GM20431 (cell line): Measurements from ENCODE around the gene ATP5PB.

Source experiments
- in situ Hi-C: fragments of 300-500 bp; cut with MseI, MboI; formaldehyde crosslinking; loops from one replicate; pipeline ENCODE4 v1.15.0; 2020; ENCODE audit warnings: low sequenced_read_pairs; ENCODE audit not compliant: unreplicated experiment

Gene ATP5PB

DNA sequence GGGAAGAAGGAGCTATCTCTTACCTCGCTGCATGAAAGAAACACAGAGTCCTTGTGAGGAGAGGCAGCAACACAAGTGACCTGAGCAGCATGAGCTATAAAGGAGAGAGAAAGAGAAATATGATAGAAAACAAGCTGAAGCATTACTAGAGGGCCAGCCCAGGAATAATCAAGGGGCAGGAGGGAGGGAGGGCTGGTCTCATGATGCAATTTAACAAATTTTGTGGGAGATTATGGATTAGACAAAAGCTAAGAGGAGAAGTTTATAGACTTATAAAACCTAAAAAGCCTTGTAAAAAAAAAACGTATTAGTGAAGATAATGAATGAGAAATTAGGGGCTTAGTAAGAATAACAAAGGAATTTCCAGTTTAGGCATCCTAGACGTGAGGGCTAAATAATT lies 5.2 kb upstream of the ATP5PB start:
- in situ Hi-C loops = no loop called here

DNA sequence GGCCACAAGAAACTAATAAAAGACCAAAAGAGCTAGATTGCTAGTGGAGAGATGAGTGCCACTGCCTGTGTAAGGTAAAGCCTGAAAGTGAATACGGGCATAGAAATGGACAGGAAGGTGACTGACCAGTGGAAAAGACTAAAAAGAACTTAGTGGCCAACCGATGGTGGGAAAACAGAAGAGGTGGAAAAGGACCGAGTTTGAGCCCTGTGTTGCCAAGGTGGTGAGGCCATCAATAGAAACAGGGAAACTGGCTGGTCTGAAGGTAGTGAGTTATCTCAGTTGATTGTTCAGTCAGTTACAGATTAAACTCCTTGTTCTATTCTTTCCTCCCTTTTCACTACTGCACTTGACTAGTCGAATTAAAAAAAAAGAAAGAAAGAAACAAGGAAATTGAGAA lies 2.7 kb upstream of the ATP5PB start:
- in situ Hi-C loops = no loop called here

DNA sequence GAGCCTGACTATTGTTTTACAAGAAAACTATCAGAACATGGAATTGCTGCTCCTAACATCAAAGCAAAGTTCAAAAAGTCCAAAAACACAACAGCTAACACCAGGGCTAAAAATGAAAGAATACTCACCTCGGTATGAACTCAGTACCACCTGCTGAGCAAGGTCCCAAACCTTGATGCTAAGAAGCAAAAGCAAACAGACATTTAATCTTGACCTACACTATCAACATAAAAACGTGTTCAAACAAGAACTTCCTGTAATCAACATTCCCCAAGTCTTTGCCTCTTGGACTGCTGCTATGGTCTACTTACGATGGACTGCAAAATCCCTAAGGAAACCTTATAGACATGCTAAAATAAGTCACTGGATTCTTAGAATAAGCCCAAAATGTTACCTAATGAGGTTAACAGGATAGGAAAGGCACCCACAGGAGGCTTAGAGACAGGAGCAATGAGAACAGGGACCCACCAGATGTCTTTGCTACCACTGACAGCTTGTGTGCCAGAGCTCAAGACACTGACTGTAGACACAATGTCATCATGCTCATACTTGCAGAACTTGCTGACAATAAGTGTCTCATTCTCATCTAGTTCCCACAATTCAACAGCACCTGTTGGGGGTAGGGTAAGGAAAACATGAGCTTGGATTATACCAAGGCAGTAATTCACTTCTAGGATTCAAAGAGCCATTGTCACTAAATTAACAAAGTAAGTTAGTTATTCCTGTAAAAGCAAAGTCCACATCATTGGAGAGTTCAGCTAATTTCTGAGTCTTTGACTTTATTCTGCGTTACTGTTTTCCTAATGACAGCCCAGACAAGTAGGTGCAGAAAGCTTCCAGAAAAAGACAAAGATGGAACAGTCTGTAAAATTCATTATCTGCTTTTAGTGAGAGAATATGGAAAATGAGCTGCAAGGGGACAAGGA lies 2.0 kb upstream of the ATP5PB start:
- in situ Hi-C loops = no loop called here

DNA sequence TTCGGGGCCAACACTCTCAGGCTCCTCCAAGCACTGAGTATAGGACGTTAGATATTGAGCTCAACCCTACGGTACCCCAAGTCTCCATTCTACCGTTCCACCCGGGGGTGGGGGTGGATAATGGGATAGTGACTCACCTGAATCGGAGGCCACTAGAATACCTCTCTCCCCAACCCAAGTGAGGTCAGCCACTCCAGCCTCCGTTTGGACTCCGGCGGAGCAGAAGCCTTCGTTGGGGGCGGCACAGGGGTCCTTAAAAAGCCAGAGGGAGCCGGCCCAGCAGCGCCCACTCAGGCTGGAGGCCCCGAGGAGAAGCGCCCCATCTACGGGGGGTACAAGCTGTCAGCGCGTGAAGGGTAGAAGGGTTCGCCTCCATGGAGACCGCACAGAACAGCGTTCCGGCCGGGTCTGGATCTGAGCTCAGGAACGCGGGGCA lies 764 bp upstream of the ATP5PB start:
- in situ Hi-C loops = no loop called here

DNA sequence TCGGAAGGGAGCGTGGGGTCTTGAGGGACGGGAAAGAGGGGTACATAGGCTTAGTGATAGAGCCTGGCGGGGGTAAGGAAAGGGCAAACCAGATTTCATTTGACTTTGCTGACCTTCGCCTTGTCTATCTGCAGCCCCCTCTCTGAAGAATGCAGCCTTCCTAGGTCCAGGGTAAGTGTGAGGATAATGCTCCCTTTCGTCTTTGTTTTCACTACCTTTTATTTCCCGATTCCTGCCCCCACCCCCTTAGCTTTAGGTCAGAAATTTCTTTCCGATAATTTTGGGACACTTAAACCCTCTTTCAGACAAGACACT lies 396 bp downstream of the ATP5PB start:
- in situ Hi-C loops = no loop called here

DNA sequence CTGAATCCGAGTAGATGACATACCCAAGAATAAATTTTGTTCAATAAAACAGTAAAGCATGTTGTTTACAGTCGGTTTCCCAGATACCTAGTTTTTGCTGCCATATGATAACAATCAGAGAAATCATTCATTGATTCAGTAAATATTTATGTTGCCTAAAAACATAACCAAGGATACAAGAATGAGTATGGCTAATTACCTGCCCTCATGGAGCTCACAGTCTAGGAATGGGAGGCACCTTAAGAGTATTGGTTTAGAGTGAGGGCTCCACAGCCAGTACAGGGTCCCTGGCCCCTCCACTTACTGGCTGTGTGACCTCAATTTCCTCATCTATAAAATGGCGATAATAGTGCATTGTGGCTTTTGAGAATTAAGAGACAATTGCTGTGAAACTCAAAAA lies 921 bp downstream of the ATP5PB start:
- in situ Hi-C loops = no loop called here

DNA sequence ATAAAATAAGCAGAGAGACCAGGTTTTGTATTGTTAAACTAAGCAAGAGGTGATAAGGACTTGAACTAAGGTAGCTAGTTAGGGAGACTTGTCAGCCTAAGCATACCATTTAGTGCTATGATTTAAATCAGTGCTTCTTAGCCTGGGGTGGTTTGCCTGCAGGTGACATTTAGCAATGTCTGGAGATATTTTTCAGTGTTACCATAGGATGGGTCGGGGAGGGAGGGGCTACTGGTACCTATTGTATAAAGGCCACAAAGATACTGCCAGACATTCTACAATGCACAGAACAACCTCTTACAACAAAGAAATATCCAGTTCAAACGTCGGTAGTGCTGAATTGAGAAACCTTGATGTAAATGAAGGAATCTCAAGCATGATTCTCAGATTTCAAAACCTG lies 3.3 kb downstream of the ATP5PB start:
- in situ Hi-C loops = no loop called here

DNA sequence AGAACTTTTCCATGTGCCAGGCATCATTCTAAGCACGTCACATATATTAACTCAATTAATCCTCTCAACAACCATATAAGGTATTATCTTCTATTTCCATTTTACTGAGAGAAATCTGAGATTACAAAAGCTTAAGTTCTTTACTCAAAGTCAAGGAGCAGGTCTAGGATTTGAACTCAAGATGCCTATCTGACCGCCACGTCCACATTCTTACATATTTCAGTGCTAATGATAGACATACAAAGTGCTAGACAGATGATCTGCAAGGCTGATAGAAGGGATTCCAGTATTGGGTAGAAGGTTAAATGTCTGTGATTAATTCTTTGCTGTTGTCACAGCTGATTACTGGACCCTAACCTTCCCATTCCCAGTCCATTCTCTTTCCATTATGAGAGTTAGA lies 4.4 kb downstream of the ATP5PB start:
- in situ Hi-C loops = no loop called here

DNA sequence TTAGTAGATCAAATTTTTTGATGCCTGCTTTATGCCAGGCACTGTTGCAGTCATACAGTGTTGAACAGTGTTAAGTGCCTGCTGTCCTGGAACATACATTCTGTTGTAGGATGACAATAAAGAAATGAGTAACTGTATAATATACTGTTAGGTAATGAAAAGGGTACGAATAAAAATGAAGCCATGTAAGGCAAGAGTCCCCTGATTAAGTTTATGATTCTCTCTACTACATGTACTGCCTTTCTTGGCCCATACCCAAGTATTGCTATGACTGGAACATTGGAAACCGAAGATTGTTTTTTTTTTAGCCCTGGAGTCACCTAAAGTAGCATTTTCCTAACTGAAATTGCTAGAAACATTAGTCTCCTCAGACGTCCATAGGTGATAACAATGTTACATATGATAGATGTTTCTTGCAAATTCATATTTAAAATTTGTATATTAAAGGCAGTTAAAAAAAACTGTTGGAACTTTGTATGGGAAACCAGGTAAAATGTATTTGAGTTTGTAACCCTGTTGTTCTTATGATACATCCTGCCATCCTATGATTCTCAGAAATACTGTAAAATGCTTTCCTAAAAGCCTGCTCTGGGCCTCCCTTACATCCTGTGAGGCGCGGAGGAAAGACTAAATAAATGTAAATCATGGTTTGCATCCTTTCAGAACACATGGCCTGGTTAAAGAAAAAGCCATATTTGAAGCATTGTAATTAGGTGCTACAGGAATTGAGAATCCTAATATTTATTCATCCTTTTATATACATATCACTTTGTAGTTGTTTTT lies 5.8 kb downstream of the ATP5PB start:
- in situ Hi-C loops = no loop called here

DNA sequence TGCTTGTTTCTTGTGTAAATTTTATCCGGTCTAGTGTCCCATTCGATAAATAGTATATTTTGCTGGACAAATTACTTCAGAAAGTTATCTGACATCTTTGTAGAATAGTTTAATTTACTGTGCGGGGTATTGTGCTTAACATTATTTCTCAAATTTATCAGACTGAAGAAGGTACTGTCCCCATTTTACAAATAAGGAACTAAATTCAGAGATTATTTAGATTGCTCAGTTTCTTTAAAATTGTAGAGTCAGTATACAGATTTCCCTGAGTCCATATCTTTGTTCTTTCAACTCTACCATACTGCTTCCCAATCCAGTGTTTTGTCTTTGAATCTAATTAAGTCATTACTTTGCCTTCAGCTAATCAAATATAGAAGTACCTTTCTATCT lies 6.4 kb downstream of the ATP5PB start:
- in situ Hi-C loops = no loop called here

DNA sequence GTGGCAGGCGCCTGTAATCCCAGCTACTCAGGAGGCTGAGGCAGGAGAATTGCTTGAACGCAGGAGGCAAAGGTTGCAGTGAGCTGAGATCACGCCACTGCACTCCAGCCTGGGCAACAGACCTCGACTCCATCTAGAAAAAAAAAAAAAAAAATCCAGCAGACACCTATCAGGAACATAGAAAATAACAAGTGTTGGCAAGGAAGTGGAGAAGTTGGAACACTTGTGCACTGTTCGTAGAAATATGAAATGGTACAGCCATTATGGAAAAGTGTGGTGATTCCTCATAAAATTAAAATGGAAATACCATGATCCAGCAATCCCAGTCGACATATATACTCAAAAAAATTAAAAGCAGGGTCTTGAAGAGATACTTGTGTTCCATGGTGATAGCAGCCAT lies 12.5 kb downstream of the ATP5PB start:
- in situ Hi-C loops = no loop called here

DNA sequence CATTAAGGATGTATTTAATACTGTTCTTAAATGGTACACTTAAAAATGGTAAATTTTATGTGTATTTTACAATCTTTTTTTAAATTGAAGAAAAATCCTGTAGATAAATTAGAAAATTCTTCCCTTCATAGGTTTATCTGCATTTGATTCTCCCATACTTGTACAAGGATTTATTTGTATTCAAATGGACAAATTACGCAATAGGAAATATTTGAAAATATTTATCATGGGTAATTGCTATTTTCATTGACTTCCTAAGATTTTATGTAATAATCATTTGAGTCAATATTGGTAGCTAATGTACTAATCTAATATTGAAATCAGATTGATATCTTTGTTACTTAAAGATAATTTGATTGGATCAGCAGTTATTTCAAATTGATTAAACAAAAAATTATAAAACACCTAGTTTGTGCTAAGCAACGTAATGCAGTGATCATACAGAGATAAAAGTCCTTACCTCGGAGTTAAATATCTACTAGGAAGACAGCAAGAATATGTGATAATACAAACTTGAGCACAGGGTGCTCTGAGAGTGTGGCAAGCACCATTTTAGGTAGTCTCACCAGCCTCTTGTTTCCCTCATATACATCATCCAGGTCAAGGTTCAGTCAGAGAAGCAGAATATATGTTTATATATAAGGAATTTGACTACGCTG lies 13.2 kb downstream of the ATP5PB start:
- in situ Hi-C loops = no loop called here

DNA sequence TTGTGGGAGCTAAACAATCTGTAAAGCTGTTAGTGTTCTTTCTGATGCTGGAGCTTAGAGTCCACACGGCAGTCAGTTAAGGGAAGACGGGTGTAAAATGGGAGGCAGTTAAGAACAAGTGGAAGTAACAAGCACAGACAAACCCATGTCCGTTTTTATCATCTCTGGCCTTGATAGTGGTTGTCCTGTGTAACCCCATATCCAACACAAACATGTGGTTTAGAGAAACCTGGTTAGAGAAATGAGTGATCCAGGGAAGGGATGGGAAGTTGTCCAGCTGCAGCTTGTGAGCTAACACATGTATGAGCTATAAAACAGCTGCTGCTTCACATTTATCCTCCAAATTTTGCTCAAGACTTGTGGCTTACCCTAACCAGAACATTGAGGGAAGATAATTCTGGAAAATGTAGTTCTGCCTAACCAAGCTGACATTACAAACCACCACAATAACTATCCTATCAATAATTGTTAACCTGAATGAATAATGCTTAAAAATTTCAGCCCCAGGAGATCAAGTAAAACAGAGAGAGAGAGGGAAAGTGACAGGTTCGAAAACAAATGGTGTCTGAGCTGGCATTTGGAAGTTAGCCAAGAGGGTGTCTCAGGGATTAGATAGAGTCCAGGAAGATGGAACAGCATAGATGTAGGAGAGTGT lies 13.9 kb downstream of the ATP5PB start:
- in situ Hi-C loops = no loop called here

DNA sequence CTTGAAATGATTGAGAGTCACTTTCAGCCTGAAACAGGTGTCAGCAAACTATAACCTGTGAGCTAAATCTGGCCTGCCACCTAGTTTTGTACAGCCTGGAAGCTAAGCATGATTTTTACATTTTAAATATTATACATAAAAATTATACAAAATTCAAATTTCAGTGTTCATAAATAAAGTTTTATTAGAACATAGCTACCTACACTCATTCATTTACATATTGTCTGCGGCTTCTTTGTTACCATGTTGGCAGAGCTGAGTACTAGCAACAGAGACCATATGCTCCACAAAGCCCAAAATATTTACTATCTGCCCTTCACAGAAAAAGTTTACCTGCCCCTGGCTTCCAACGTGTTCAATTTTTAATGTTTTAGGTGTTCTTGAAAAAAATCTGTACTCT lies 16.5 kb downstream of the ATP5PB start:
- in situ Hi-C loops = no loop called here

DNA sequence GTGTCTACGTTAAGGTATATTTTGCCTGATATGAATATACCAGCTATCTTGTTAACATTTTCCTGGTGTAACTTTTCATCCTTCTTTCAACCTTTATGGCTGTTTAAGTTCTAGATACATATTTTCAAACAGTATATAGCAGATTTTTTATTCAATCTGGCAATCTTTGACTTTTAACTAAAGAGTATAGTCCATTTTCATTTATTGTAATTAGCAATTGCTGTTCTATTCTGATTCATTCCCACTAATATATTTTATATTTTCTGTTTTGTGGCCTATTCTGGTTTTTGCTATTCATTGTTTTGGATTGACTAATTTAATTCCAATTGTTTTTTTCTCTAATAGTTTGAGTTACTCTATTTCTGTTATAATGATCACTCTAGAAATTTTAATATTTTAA lies 17.2 kb downstream of the ATP5PB start:
- in situ Hi-C loops = no loop called here

DNA sequence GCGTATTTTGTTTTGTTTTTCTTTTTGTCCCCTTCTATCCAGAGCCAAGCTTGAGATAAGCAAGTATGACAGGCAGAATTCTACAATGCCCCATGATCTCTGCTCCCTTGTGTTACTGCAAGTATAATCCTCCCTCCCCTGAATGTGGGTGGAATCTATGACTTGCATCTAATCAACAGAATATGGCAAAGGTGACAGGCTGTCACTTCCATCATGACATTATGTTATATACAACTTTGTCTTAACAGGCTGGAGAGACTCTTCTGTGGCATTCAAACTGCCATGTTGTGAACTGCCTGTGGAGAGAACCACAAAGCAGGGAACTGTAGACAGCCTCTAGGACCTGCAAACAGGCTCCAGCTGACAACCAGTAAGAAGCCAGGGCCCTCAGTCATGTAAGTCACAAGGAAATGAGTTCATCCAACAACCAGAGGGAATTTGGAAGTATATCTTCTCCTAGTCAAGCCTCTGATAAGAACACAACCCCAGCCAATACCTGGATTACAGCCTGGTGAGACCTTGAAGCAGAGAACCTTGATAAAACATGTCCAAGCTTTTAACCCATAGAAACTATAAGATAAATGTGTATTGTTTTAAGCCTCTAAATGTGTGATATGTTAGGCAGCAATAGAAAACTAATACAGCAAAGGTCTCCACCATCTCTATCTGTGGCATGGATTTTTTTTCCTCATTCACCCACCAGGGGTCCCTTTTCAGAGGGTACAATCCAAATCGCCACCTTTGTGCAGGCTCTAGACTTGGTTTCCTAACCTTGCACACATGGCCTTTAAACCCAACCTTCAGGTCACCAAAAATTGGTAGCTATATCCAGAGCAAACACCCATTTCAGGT lies 18.8 kb downstream of the ATP5PB start:
- in situ Hi-C loops = no loop called here

DNA sequence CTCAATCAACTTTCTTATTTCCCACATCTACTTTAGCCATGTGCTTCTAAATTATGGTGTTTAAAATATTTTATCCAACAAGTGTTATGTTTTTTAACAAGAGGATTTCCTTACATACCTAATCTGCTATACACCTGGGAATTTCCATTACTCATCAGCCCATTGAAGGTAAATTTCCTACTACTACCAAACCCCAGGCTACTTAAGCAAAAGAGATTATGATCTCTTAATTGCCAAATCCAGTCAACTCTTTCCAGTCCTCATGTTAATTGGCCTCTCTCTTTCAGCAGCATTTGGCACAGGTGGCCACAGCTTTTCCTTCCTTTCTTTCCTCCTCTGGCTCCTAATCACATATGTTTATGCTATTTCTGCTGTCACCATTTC lies 19.4 kb downstream of the ATP5PB start:
- in situ Hi-C loops = no loop called here

DNA sequence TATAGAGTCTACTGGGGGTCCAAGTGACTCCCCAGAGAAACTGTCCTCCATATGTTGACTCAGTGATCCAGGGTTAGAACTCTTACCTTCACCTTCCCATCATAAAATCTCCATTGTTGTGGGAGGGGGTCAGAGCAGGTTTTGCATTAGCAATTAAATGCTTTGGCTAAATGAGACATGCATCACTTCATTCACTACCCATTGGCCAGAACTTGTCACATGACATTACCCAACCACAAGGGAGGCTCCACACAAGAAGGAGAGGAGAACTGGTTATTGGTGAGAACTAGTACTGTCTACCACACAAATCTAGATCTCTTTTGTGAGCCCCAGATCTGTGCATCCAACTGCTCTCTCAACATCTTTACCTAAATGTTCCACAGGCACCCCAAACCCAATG lies 20.3 kb downstream of the ATP5PB start:
- in situ Hi-C loops = no loop called here

DNA sequence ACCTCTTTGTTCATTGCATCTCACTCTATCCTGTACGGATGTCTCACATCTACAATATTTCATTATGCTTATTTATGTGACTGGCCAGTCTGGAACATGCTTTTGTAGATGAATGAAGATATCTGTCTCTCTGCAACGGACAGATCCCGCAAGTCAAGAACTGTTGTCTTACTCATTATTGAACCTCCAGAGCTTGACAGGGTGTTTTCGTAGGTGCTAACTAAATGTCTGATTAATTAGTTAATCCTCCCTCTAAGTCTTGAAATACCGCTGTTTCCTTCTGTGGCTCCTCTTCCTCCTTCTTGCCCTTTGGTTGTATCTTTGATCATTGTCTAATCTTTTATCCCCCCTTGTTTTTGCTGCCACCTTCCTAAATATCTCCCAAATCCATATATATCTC lies 21.3 kb downstream of the ATP5PB start:
- in situ Hi-C loops = no loop called here

DNA sequence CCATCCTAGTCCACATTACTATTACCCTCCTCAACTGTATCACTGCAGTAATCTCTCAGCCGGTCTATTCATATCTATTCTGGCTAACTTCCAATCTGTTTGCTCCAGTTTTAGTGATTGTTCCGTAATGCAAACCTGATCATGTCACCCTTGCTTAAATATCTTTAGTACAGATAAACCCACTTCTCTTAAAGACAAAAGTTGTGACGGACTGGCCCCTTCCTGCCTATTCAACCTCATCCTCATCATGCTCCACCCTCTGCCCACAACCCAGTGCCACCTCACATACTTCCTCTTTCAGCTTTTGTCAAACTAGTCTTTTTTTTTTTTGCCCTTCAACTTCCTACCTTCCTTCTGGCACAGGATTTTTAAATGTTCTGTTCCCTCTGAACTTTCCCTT lies 21.7 kb downstream of the ATP5PB start:
- in situ Hi-C loops = no loop called here
